Gastrocnemius medialis (tissue), 4 donors: ENCODE results near the gene CNKSR3.

Source experiments
- CTCF ChIP-seq, 5 experiments: fragments of 450-650 bp in 3 of 5; fragments of 200-600 bp in 2 of 5; sonication (generic) in 2 of 5; IDR thresholded peaks in 4 of 5; conservative IDR thresholded peaks in 1 of 5; 1 replicate in 4 of 5; 2 replicates in 1 of 5; pipeline ENCODE4 v1.5.1; 2016 to 2019; ENCODE audit warnings: antibody characterized with exemption in 5 of 5, mild to moderate bottlenecking in 3 of 5, moderate library complexity in 3 of 5
- POLR2A ChIP-seq, 2 donors: fragments of 450-650 bp; IDR thresholded peaks; one replicate each; pipeline ENCODE4 v1.6.1; 2017; ENCODE audit warnings: antibody characterized with exemption in 2 of 2, mild to moderate bottlenecking in 2 of 2, moderate library complexity in 2 of 2

GRCh38 chr6:154469306-154469935, 41.1 kb downstream of the CNKSR3 start:
- TF ChIP-seq CTCF (IDR thresholded peaks at IDR 0.05 in 4 of 5, conservative IDR thresholded peaks at IDR 0.05 in 1 of 5) (no peak), POLR2A (IDR thresholded peaks at IDR 0.05) (no peak)
